ENCODE data around the gene MEF2C. TPM values are rescaled to one million over a fixed set of nuclear protein-coding genes. Genes with fewer than 3 reads are reported as not detected.

The MEF2C gene
- polyA plus RNA-seq, 3 donors = 32.0 to 89.3 (median 88.3) TPM

GRCh38 chr5:88736494-88736893 lies 146.5 kb downstream of the MEF2C start:
- TF ChIP-seq, protein P1, sequence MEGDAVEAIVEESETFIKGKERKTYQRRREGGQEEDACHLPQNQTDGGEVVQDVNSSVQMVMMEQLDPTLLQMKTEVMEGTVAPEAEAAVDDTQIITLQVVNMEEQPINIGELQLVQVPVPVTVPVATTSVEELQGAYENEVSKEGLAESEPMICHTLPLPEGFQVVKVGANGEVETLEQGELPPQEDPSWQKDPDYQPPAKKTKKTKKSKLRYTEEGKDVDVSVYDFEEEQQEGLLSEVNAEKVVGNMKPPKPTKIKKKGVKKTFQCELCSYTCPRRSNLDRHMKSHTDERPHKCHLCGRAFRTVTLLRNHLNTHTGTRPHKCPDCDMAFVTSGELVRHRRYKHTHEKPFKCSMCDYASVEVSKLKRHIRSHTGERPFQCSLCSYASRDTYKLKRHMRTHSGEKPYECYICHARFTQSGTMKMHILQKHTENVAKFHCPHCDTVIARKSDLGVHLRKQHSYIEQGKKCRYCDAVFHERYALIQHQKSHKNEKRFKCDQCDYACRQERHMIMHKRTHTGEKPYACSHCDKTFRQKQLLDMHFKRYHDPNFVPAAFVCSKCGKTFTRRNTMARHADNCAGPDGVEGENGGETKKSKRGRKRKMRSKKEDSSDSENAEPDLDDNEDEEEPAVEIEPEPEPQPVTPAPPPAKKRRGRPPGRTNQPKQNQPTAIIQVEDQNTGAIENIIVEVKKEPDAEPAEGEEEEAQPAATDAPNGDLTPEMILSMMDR (IDR thresholded peaks at IDR 0.05) = no peak
- Histone ChIP-seq H3K4me3 (replicated peaks in 1 of 3; ENCODE audit: low read depth in 2 of 3, low read length in 3 of 3) (no peak overlapping the region), H2AFZ (ENCODE audit: insufficient read depth, low read depth, low read length, poor library complexity, severe bottlenecking) (no peak overlapping the region), H4K20me1 (ENCODE audit: insufficient read depth, low read length) (peaks cover 7% of the 10 kb centered on the region), H3K27ac (ENCODE audit: low read depth in 1 of 2, low read length in 2 of 2) (no peak overlapping the region), H3K27me3 (ENCODE audit: control insufficient read depth in 2 of 2, insufficient read depth in 2 of 2, low read length in 2 of 2) (no peaks in the 10 kb centered on the region), H3K36me3 (replicated peaks in 1 of 2; ENCODE audit: control insufficient read depth in 1 of 2, insufficient read depth in 2 of 2, low read length in 2 of 2) (peaks cover 32 to 51% of the 10 kb centered on the region in 2 donors), H3K4me1 (ENCODE audit: control insufficient read depth in 1 of 2, insufficient read depth in 2 of 2, low read length in 2 of 2) (peaks cover 29 to 36% of the 10 kb centered on the region in 2 donors), H3K9ac (ENCODE audit: insufficient read depth, low read length, poor library complexity, severe bottlenecking) (no peak overlapping the region), H3K9me3 (replicated peaks in 1 of 2; ENCODE audit: control insufficient read depth in 1 of 2, insufficient read depth in 1 of 2, low read length in 2 of 2) (no peaks in the 10 kb centered on the region), H3K4me2 (replicated peaks; ENCODE audit: extremely low read depth, low read length, poor library complexity, severe bottlenecking) (no peak overlapping the region), H3K79me2 (ENCODE audit: insufficient read depth, low read length) (no peaks in the 10 kb centered on the region)
- Mint-ChIP-seq H3K9me3 (no peaks in the 10 kb centered on the region), H3K4me1 (peaks cover 35% of the 10 kb centered on the region), H3K4me3 (no peak overlapping the region), H3K27me3 (ENCODE audit: low read depth in 3 of 3) (peaks cover 0 to 1% (median 0%) of the 10 kb centered on the region in 3 donors), H3K36me3 (peaks cover 50 to 57% of the 10 kb centered on the region in 2 donors), H3K27ac (peak overlapping the region in 1 of 7 donors; percentile 8)
- 92% methylated on average over 1 of the region's 2 CpGs for WGBS (ENCODE audit: insufficient coverage)
- no peak for DNase-seq
- intact Hi-C loops (cut with micrococcal nuclease) = loop anchor here in 1 of 2 donors (10.0 kb wide), 3 partner anchors 48 to 148 kb away; partner anchors contain the start of gene MEF2C

GRCh38 chr5:88734983-88735382 lies 148.0 kb downstream of the MEF2C start:
- no peak overlapping the region for H3K9ac ChIP-seq (ENCODE audit: insufficient read depth, low read length, poor library complexity, severe bottlenecking)

More at GRCh38 chr5:88734983-88735382, 148.0 kb downstream of the MEF2C start:
- Mint-ChIP-seq H3K27ac (peak overlapping the region in 2 of 7 donors; percentile 79 to 90), H3K4me1 (peaks cover 35% of the 10 kb centered on the region), H3K36me3 (peaks cover 50 to 54% of the 10 kb centered on the region in 2 donors), H3K4me3 (no peak overlapping the region), H3K9me3 (no peaks in the 10 kb centered on the region), H3K27me3 (ENCODE audit: low read depth in 3 of 3) (peaks cover 0 to 1% (median 0%) of the 10 kb centered on the region in 3 donors)
- Histone ChIP-seq H3K27ac (ENCODE audit: low read depth in 1 of 2, low read length in 2 of 2) (peak overlapping the region; percentile 36 to 80), H3K79me2 (ENCODE audit: insufficient read depth, low read length) (no peaks in the 10 kb centered on the region), H3K4me3 (replicated peaks in 1 of 3; ENCODE audit: low read depth in 2 of 3, low read length in 3 of 3) (no peak overlapping the region), H4K20me1 (ENCODE audit: insufficient read depth, low read length) (no peaks in the 10 kb centered on the region), H3K9me3 (replicated peaks in 1 of 2; ENCODE audit: control insufficient read depth in 1 of 2, insufficient read depth in 1 of 2, low read length in 2 of 2) (no peaks in the 10 kb centered on the region), H3K36me3 (replicated peaks in 1 of 2; ENCODE audit: control insufficient read depth in 1 of 2, insufficient read depth in 2 of 2, low read length in 2 of 2) (peaks cover 36 to 50% of the 10 kb centered on the region in 2 donors), H3K27me3 (ENCODE audit: control insufficient read depth in 2 of 2, insufficient read depth in 2 of 2, low read length in 2 of 2) (no peaks in the 10 kb centered on the region), H3K4me2 (replicated peaks; ENCODE audit: extremely low read depth, low read length, poor library complexity, severe bottlenecking) (peak overlapping the region; percentile 74), H3K4me1 (ENCODE audit: control insufficient read depth in 1 of 2, insufficient read depth in 2 of 2, low read length in 2 of 2) (peaks cover 29 to 38% of the 10 kb centered on the region in 2 donors), H2AFZ (ENCODE audit: insufficient read depth, low read depth, low read length, poor library complexity, severe bottlenecking) (no peak overlapping the region)
- intact Hi-C loops (cut with micrococcal nuclease) = loop anchor here in 1 of 2 donors (10.0 kb wide), 3 partner anchors 50 to 150 kb away; partner anchors contain the start of gene MEF2C
- TF ChIP-seq, protein P1 (IDR thresholded peaks at IDR 0.05) = no peak
- DNase-seq = no peak
- WGBS (ENCODE audit: insufficient coverage) = 79% methylated on average over 3 of the region's 7 CpGs

All from CD14-positive monocyte (primary cell).